ENCODE data around the gene STXBP1.

GRCh38 chr9:127698386-127698785, 86.3 kb downstream of the STXBP1 start:
- TF ChIP-seq EZH2 (IDR thresholded peaks at IDR 0.05) (no peak), POLR2AphosphoS5 (IDR thresholded peaks at IDR 0.05; ENCODE audit: borderline replicate concordance, low read depth, low read length) (no peak)
